GM18499 (cell line): ENCODE results near the gene CNTN6.

Source experiments
- ATAC-seq: cut with Tn5 transposase; IDR thresholded peaks from one replicate; pipeline ENCODE4 v1.9.1; 2021; ENCODE audit warnings: moderate number of reproducible peaks; ENCODE audit not compliant: insufficient read depth, unreplicated experiment

CNTN6 gene

DNA sequence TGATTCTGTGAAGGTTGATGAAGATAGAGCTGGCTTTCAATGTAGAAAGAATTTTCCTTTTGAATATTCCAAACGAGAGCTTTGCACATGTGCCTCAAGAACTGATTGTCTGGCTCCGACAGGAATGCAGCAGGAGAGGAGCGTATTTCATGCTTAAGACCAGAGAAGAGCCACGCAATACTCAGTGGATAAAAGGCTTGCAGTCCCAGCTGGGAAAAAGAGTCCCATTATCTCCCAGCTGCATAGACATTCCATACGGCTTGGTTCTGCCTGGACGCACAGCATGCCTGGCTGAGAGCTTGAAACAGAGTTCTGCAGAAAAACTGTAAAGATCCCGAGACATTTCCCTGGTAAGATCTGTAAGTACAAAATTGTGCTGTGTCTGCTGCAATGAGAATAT is at the start of gene CNTN6:
Gene CNTN6, plus strand, starts transcription at position 254 of the 400 bp plus-strand sequence. CDS start 54,985 bp downstream, outside the sequence.
- no peak for ATAC-seq

DNA sequence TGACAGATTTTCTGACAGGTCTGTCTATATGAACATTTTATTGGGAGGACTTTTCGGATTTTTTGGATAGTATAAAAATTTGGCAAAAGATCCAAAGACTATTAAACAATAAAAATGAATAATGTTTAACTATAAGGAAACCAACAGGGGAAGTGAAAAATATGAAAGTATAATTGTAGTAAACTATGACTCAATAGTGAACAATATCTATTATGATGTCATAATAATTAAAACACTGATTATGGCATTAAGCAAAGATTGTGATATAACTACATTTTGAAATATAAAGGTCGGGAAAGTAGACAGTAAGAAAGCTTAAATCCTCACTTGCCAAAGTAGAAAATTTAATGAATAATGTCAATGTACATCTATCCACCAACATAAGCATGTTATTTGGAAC is 44.3 kb upstream of the CNTN6 start:
- ATAC-seq, result no peak

GRCh38 chr3:1055870-1056269 is 37.0 kb upstream of the CNTN6 start:
- no peak for ATAC-seq

GRCh38 chr3:1056744-1057143 is 36.1 kb upstream of the CNTN6 start:
- no peak for ATAC-seq

GRCh38 chr3:1057436-1057835 is 35.4 kb upstream of the CNTN6 start:
- ATAC-seq, result no peak

DNA sequence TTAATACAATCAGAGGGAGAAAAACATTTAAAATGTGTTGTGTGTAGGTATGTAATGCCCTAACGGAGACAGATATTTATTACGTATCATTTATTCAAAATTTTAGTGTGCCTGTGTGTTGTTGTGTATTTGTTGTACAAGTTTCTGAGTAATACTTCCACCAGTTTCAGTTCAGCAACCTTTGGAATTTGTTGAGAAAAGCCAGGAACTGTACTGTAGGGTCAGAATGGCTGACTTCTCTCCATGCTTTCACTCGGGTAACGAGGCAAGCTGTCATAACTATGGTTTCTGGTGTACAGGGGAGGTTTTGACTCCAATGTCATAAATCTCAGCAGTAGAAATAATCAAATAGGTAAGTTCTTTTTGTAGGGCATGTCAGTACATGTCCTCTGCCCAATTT is 23.8 kb upstream of the CNTN6 start:
- ATAC-seq, result no peak

GRCh38 chr3:1072041-1072440 is 20.8 kb upstream of the CNTN6 start:
- ATAC-seq, result no peak

- ATAC-seq, result no peak
These were observed 13.2 kb upstream of the CNTN6 start for GRCh38 chr3:1079662-1080061.

- ATAC-seq, result no peak
These were observed 10.7 kb upstream of the CNTN6 start for GRCh38 chr3:1082108-1082507.

DNA sequence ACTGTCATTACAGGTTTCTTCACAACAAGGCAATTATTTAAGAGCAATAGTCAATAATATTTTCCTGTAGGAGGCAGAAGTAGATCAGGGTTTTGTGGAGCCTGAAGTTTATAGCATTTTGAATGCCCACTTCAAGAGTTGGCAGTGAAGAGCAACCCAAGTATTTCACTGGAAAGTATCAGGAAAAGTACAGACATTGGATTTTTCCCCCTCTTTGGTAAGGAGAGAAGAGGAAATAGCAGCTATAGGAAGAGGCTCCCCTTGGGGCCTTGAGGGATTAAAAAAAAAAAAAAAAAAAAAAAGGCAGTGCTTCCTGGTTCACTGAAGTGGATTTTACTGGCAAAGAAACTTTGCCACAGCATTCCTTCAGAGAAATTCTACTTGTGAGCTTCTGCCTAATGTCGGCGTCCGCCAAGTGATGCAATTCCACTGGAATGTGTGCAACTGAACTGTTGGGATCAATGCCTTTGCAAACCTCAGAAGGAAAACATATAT is 5.7 kb upstream of the CNTN6 start:
- ATAC-seq, result no peak

GRCh38 chr3:1088503-1088902 is 4.3 kb upstream of the CNTN6 start:
- no peak for ATAC-seq

DNA sequence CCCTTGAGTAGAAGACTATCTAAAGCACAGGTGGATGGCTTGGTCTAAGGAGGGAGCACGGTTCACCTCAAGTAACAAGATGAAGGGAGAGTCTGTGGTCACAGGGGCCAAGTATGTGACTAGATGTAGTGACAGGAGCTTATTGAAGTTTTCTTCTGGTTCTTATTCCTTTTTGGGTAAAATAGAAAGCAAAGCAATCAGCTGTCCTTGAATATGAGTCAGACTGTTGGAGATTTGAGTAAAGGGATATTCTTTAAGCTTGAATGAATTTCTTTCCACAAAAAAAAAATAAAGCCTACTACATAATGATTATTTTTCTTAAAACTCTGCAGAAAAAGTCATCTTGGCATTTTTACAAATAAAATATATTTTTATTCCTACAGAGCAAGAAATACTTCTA is 1.5 kb upstream of the CNTN6 start:
- ATAC-seq, result no peak

GRCh38 chr3:1092061-1092460 is 763 bp upstream of the CNTN6 start:
- no peak for ATAC-seq

- ATAC-seq, result no peak
These were observed 393 bp downstream of the CNTN6 start for GRCh38 chr3:1093217-1093616.

- ATAC-seq, result no peak
These were observed 10.7 kb downstream of the CNTN6 start for GRCh38 chr3:1103525-1103924.

- no peak for ATAC-seq
These were observed 25.1 kb downstream of the CNTN6 start for GRCh38 chr3:1117843-1118473.

DNA sequence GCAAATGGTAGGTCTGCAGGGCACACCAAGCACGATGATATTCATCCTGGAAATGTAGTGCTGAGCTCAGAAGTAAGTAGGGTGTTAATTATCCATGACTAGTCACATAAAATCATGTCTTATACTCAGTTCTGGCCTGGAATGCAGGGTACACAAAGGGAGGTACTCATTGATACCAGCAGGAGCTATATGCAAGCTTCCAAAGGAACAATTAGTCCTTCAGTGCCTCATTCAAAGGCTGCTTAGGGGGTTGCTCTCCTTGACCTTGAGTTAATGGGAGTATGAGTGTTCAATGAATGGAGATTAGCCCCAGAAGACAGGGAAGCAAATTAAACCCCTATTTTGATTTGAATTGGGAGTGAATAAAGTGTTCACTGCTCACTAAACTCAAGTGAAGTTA is 38.3 kb downstream of the CNTN6 start:
- ATAC-seq, result no peak

DNA sequence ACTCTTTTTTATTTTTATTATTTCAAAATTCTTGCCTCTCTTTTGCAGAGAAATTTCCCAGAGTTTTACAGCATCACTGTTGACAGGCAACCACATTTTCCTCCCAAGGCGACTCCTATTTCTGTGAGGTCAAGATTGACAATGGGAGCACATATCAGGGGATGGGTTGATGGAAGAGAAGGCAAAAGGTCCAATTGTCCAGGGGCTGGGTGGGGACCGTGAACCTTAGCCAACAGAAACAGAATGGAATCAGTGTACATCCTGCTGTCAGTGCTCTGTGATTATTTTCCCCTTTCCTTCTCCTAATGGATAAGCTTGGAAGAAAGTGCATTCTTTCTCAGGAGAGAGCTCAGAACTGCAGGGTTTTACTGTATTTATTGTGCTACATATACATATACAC is 42.4 kb downstream of the CNTN6 start:
- ATAC-seq, result no peak

DNA sequence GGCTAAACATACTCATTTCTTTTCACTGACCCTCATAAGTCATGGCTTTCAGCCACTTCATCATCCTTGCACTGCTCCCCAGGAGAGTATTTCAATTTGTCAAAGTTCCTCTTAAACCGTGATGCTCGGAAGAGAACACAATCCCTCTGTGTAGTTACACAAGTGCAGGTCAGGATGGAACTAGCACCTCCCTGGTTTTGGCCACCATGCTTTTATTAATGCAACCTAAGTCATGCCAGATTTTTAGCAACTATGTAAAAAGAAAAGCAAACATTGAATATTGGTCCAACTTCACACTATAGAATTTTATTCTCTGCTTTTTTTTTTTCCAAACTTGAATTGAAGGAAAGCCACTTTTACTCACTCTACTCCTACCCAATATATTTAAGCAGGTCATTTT is 45.2 kb downstream of the CNTN6 start:
- ATAC-seq, result no peak

GRCh38 chr3:1139071-1139470 is 46.2 kb downstream of the CNTN6 start:
- no peak for ATAC-seq

DNA sequence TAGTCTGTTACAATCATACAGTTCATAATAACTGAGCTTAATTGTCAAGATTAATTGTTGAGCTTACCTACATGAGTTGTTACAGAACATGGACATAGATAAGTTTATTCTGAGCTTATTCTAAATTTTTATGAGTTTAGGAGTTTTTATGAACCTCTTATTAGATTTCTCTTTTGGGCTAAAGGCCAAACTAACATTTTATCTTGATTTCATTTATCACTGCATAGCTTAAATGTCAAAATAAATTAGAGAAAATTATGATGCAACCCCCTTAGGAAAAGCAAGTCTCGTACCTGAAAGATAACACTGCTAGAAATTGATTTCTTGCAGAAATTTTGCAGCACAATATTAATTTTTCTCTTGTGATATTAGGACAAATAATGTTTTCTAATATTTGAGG is 54.5 kb downstream of the CNTN6 start:
- ATAC-seq, result no peak

DNA sequence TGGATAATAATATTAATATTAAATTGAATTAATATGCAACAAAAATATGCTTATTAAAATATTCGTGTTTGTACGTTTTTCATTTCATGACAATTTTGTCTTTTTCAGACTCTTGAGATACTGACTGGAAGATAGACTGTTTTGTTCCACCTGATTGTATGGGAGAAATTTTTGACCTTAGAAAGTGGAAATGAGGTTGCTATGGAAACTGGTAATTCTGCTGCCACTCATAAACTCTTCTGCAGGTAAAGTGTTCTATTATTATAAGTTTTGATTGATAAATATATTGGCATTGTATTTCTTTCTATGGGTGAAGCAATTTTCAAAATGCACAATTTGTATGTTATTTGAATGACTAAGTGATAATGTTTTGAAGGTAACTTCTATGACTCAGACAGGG is 55.0 kb downstream of the CNTN6 start:
- no peak for ATAC-seq

DNA sequence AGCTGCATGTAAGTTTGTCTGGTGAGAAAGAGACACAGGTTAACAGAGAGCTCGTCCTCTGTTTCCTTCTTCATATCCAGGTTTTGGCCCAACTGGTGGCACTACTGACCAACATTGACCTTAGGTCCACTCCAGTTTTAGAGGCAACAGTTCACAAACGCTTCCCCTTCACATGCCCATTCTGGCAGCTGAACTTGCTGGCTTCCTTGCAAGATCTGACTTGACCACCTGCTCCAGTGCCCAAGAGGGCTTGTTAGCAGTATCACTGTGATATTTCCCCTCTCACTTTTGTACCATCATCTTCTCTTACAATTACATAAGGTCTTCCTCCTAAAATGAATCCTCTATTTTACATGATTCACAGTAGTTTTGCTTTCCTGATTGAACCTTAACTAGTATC is 71.3 kb downstream of the CNTN6 start:
- ATAC-seq, result no peak
